HG03354 (cell line): ENCODE measurements around the gene FBXW5.

Experiments used
- ATAC-seq: cut with Tn5 transposase; IDR thresholded peaks from one replicate; pipeline ENCODE4 v1.9.1; 2021; ENCODE audit warnings: mild to moderate bottlenecking; ENCODE audit not compliant: unreplicated experiment, poor library complexity, severe bottlenecking

The FBXW5 gene

DNA sequence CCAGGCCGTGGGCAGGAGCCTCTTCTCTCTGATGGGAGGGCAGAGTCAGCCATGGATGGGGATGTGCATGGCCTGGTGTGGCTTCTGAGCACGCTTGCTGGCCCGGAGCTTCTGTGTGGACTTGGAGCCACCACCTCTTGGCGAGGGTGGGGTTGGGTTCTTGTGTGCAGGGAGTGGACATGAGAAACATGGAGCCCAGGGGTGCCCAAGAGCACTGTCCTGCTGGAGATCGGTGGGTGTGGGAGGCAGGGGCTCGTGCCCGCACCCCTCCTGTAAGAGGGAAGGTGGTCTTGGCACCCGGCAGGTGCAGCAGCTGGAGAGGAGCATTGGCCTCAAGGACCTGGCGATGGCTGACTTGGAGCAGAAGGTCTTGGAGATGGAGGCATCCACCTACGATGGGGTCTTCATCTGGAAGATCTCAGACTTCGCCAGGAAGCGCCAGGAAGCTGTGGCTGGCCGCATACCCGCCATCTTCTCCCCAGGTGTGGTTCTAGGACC, 23.8 kb downstream of the FBXW5 start:
- ATAC-seq = no peak

GRCh38 chr9:136920069-136920468, 24.5 kb downstream of the FBXW5 start:
- no peak for ATAC-seq

DNA sequence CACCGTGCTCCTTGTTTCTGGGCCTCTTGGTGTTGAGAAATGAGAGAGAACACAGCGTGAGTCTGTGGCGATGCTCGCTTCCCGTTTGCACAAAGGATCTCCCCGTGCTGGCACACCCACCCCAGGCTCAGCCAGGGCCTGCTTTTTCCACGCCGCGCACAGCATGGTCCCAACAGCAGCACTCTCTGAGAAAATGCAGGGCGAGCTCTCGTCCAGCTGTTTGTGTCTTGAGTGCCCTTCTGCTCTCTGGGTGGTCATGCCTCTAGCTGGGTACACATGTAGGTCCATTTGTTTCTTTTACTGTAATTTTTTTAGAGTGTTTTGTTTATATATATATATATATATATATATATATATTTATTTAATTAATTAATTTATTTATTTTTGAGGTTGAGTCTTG, 26.6 kb downstream of the FBXW5 start:
- ATAC-seq = no peak

DNA sequence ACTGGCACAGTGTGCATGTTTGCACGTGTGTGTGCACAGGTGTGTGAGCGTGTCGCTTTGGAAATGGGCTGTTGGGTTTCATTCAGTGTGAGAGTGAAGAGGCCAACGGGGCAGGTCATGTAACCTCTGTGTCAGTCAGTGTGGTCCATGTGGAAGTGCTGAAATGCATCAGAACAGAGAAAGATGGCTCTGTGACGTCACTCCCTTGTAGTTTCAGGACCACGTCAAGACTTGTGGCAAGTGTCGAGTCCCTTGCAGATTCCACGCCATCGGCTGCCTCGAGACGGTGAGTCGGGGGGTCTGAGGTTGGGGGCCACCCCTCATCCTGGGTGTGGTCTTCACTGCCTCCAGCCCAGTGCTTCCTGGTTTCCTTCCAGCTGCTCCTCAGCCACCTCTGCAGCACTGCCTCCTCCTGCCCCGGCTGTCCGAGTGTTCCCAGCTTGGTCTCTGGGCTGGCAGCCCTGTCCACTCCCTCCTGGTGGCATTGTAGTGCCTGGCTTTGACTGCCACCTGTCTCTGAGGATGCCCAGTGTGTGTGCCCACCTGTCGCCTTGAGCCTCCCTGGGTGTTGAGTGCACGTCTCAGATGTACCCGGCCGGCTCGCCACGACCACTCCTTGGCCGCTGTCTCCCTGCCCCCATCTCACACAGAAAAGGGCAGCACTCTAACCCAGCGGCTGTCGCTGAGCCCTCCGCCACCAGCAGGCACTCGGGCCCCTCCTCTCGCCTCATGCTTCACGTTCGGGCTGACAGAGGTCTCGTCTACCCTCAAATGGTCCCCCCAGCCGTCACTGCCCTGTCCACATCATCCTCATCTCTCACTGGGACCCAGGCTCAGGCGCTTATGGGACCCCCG, 28.0 kb downstream of the FBXW5 start:
- ATAC-seq = no peak

GRCh38 chr9:136915632-136916329, 28.8 kb downstream of the FBXW5 start:
- ATAC-seq = no peak

GRCh38 chr9:136913701-136914438, 30.7 kb downstream of the FBXW5 start:
- ATAC-seq = no peak

DNA sequence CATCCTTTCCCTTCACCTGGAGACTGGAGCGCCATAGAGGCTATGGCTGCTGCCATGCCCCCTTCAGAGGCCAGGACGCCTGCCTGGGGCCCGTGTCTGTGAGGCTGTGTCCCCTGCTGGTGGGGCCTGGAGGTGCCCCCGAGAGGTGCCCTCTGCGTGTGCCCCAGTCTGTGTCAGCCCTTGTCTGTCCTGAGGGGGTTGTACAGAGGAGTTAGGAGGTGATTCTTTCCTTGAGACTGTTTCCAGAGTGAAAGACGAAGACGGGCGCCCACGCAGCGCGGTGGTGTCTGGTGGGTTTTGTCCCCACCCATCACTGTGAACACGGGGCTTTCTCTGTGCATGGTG, 33.7 kb downstream of the FBXW5 start:
- no peak for ATAC-seq

GRCh38 chr9:136910197-136910900, 34.2 kb downstream of the FBXW5 start:
- no peak for ATAC-seq

DNA sequence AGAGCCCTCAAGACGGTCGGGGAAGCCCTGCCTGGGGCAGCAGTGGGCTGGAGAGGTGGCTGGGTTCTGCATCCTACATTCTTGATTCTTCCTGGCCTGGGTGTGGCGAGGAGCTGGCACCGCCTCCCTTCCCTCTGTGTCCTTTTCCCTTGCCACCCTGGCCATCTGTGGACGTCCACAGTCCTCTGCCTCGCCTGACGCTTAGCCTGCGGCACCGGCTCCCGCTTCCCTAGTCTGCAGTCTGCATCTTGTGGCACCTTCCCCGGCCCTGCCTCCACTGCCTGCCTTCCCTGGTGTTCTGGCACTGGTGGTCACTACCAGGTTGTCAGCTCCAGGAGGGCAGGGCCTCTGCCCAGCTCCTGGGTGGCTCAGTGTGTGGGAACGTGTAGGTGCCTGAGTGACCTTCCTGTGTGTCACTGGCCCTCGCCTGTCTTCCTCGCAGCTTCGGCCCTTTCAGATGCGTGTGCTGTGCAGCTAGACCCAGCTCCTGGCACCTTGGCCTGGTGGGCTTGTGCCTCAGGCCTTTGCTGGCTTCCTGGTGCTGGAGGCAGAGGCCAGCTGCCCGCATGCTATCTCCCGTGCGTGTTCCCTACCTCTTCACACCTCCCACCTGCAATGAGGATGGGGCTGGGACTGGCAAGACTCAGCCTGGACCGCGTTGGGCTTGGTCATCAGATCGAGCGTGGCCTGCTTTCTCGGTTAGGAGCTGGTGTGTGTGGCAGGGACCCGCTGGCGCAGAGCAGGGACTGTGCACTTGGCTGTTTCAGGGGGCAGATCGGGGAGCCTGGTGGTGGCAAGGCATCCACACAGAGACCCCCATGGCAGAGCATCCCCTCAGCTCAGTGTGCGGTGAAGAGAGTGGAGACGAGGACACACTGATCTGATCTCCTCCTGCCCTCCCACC, 37.3 kb downstream of the FBXW5 start:
- ATAC-seq = no peak

GRCh38 chr9:136906266-136906665, 38.3 kb downstream of the FBXW5 start:
- no peak for ATAC-seq

GRCh38 chr9:136903041-136903554, 41.4 kb downstream of the FBXW5 start:
- no peak for ATAC-seq

DNA sequence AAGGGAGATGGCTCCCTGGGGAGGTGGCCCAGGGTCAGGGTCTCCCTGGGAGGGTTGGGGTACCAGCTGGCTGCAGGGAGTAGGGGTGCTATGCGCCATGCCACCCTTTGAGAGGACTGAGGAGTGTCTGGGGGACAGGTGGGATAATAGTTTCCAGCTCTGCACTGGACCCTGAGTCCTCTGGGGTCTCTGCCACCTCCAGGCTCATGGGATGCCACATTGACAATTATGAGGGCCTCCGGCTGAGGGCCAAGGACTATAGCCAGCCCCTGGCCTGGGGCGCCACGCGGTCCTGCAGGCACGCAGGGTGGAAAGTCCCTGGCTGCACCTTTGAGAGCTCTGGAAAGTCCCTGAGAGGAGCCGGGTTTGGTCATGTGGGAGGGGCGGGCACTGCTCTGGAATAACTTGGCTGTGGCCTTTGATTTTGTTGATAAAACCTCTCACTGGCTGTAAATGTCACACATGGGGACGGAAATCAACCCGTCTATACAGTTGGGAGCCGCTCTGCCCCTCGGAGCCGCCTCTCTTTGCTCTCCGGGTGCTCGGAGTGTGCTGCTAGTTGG, 42.2 kb downstream of the FBXW5 start:
- ATAC-seq = peak; percentile 71

DNA sequence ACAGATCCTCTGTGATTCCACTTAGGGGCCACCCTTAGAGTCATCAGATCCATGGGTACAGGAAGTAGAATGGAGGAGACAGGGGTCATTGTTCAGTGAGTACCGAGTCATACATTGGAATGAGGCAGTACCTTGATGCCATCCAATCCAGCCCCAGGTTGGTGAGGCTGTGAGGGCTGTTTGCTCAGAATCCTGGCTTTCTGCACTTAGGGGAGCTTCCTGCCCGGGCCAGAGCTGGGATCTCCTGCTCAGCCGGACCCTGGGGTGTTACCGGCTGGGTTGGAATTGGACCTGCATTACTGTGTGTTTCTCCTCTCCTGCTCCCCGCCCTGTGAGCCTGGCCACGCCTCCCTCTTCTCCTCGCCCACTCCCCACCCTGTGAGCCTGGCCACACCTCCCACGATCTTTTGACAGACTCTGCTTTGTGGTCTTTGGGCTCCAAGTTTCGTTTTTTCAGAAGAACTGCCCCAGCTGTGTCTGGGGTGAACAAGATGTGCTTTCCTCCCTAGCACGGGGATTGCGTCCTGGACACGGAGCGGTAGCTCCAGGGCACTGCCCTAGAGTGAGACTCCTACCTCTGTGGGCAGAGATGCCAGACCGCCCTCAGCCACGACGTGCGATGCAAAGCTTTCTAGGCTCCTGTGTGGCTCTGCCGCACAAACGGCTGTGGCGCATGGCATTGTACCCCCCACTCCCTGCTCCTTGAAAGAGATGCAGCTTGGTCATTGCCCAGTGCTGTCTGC, 42.9 kb downstream of the FBXW5 start:
- ATAC-seq = peak; percentile 58

GRCh38 chr9:136900988-136901515, 43.5 kb downstream of the FBXW5 start:
- ATAC-seq = no peak

GRCh38 chr9:136900556-136900955, 44.0 kb downstream of the FBXW5 start:
- ATAC-seq = no peak

GRCh38 chr9:136899196-136899595, 45.3 kb downstream of the FBXW5 start:
- ATAC-seq = peak; percentile 40

DNA sequence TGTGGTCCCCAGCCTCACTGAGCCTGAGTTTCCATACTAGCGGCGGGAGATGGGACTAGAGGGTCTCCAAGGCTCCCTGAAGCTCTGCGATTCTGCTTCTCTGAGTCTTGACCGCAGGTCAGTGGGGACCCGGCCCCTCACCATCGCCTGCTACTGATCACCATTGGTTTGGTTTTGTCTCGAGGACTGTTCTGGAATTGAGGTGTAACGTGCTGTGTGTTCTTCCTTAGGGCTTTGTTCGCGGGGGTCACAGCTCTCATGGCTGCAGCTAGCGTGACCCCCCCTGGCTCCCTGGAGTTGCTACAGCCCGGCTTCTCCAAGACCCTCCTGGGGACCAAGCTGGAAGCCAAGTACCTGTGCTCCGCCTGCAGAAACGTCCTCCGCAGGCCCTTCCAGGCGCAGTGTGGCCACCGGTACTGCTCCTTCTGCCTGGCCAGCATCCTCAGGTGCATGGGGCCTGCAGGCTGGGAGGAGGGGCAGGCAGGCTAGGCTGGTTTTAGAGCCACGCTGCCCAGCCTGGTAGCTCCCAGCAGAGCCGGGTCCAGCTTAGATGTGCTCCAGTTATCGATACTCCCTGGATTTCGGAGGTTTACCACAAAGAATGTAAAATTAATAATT, 45.9 kb downstream of the FBXW5 start:
- ATAC-seq = no peak
